Gastrocnemius medialis (tissue), 4 donors: ENCODE results near the gene PRICKLE2.

ENCODE experiments used
- POLR2A ChIP-seq, 2 donors: fragments of 450-650 bp; IDR thresholded peaks; one replicate each; pipeline ENCODE4 v1.6.1; 2017; ENCODE audit warnings: antibody characterized with exemption in 2 of 2, mild to moderate bottlenecking in 2 of 2, moderate library complexity in 2 of 2
- TF ChIP-seq, protein P1 (sequence below), 5 experiments: fragments of 450-650 bp in 3 of 5; fragments of 200-600 bp in 2 of 5; sonication (generic) in 2 of 5; IDR thresholded peaks in 4 of 5; conservative IDR thresholded peaks in 1 of 5; 1 replicate in 4 of 5; 2 replicates in 1 of 5; pipeline ENCODE4 v1.5.1; 2016 to 2019; ENCODE audit warnings: antibody characterized with exemption in 5 of 5, mild to moderate bottlenecking in 3 of 5, moderate library complexity in 3 of 5

- TF ChIP-seq, protein P1, sequence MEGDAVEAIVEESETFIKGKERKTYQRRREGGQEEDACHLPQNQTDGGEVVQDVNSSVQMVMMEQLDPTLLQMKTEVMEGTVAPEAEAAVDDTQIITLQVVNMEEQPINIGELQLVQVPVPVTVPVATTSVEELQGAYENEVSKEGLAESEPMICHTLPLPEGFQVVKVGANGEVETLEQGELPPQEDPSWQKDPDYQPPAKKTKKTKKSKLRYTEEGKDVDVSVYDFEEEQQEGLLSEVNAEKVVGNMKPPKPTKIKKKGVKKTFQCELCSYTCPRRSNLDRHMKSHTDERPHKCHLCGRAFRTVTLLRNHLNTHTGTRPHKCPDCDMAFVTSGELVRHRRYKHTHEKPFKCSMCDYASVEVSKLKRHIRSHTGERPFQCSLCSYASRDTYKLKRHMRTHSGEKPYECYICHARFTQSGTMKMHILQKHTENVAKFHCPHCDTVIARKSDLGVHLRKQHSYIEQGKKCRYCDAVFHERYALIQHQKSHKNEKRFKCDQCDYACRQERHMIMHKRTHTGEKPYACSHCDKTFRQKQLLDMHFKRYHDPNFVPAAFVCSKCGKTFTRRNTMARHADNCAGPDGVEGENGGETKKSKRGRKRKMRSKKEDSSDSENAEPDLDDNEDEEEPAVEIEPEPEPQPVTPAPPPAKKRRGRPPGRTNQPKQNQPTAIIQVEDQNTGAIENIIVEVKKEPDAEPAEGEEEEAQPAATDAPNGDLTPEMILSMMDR (IDR thresholded peaks at IDR 0.05 in 4 of 5, conservative IDR thresholded peaks at IDR 0.05 in 1 of 5): no peak
- no peak for TF ChIP-seq POLR2A (IDR thresholded peaks at IDR 0.05)
These were observed 22.9 kb upstream of the PRICKLE2 start for GRCh38 chr3:64247991-64248646.
